ENCODE results near the gene FRMPD4.

FRMPD4 gene

DNA sequence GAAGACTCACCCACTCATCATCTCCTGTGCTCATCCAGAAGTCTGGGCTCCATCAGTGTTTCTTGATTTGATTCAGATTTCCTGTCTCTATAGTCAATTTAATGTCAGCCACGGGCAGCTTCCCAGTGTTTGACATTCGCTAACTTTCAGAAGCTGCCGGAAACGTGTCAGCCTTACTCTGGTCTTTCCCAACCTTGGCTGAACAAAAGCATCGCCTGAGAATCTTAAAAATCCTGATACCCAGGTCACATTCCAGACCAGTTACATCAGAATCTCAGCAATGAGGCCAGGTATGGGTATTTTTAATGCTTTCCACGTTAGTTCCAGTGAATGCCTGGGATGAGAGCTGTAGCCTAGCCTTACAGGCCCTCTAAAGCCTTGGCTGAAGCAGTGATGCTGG lies 233.8 kb downstream of the FRMPD4 start:
- no peak for DNase-seq

DNA sequence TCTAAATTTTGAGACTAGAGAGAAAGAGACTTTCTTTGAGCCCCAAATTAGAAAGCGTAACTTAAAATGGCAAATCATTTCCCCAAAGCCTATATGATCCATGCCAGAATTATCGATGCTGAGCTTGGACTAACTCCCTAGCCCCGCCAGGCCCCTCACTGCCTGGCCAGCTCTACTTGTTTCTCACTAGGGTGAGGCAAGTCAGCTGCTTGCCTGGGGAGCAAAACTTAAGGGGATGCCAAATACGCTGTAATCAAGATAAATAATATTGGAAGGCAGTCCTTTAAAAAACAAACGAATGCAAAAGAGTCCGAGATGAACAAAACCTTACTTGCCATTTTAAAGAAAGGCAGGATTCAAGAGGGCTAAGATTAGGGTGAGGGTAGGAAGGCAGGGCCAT lies 236.0 kb downstream of the FRMPD4 start:
- no peak for DNase-seq

DNA sequence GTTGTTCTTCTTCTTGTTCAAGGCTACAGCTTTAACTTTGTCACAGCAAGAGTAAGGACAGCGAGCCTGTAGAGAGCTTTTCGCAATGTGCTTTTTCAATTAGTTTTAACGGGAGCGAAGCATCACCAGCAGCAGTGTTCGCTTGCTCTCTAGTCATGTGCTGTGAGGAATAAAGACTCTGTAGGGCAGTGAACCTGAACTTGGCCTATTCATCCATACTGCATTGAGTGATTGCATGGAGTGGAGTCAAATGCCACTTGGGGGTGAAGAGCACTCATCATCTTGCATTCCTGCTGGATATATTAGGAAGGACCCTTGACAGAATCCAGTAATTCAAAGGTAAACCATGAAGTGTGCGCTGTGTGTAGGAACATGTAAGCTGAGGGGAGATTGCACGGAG lies 240.0 kb downstream of the FRMPD4 start:
- no peak for DNase-seq

DNA sequence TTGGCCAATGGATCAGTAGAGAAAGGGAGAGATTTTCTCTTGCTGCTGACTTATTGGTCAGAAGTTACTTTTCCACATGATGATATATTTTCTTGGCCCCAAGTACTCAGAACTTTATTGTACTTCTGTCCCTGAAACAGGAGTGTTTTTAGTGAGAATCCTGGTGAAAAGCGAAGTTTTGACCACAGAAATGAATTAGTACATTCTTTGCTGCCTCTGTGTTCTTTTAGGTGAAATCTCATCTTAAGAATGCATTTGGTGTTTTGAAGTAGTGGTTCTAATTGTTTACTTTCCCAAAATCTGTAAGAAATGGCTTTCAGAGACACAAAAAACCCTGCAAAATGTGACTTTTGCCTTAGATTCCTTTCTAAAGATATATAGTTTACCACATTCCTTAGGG lies 240.4 kb downstream of the FRMPD4 start:
- no peak for DNase-seq

DNA sequence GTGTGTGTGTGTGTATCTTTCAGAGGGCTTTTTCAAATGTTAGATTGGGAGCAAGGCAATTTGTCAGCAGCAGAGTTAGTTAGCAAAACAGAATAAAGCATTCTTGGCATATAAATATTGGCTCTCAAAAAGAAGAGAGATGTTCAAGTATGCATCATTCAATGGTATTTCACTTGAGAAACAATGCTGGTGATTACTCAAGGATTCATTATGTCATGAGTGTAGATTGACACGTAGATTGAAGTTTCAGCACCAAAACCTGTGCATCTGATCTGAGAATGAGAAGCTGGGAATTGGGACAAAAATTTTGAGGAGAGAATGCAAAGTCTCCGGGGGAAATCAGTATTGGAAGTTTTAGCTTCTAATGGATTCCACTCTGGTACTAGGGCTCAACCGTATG lies 241.4 kb downstream of the FRMPD4 start:
- DNase-seq, result no peak

DNA sequence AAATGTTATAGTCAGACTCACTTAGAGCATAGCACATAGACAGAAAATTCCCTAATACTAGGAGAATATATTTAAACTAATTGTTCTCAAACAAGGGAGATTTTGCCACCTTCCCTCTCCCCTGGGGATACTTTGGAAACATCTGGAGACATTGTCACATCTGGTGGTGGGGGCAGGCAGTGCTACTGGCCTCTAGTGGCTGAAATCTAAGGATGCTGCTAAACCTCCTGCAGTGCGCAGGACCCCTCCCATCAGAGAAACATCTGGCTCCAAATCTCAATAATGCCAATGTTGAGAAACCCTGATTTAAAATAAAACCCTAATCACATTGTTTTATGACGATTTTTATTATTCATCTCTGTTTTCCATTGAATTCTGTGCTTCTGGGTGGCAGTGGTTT lies 244.9 kb downstream of the FRMPD4 start:
- DNase-seq, result no peak

DNA sequence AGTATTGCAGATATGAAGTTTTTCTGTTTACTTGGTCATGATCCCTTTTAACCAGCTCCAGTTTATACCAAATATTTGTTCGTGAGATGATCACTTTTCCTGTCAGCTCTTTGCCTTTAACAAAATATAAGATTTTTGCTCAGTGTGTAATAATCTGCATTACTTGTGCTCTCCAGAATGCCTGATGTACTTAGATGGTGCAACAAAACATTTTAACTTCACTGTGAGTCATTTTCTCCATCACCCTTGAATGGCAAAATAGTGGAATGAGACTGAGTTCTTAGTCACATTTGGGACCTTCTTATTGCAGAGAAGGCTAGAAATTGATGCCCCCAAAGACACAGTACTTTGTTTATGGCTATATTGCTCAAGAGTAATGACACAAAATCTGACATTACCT lies 252.0 kb downstream of the FRMPD4 start:
- no peak for DNase-seq

DNA sequence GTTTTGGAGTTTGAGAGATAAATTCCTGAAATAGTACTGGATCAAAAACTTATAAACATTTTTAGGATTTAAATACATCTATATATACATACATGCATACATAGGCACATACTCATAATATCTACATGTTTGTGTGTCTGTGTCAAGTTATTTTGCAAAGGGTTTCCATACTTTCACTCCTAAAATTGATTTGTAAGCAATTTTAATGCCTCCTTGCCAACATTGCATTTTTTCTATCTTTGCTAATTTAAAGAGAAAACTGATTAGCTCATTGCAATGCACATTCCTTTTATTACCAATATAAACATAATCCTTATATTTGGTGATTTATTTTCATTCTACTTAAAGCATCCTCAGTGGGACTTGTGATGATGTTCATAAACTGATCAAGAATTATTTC lies 258.3 kb downstream of the FRMPD4 start:
- DNase-seq, result no peak

DNA sequence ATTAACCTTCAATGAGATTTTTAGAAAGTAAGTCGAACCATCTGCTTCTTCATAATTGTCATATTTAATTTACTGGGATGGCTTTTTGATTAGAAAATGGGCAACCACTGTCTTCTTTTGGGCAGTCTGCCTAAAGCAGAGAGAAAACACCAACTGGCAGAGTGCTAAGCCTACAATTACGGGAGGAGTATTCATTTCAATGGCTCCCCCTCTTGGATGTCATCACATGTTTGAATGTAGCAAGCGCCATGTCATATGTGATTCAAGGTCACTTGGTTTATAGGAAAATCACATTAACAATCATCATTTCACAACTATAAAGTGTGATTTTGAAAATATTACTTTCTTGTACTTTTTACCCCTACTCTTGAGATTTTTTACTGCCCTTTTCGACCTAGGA lies 261.9 kb downstream of the FRMPD4 start:
- no peak for DNase-seq

DNA sequence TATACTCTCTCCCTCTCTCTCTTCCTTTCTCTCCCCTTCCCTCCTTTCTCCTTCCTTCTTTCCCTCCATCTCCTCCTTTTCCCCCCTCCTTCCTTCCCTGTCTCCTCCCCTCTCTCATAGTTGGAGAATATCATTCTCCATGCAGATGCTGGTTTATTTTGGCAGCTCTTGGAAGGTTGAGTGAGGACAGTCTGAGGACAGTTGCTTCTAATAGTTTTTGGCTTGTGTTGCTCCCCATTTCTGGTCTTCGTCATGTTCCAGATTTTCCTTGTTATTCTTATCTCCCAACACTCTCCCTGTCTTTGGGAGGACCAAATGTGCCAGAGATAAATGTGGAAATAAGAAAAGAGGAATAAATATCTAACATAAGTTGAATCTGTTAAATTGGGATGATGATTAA lies 263.0 kb downstream of the FRMPD4 start:
- DNase-seq, result no peak

DNA sequence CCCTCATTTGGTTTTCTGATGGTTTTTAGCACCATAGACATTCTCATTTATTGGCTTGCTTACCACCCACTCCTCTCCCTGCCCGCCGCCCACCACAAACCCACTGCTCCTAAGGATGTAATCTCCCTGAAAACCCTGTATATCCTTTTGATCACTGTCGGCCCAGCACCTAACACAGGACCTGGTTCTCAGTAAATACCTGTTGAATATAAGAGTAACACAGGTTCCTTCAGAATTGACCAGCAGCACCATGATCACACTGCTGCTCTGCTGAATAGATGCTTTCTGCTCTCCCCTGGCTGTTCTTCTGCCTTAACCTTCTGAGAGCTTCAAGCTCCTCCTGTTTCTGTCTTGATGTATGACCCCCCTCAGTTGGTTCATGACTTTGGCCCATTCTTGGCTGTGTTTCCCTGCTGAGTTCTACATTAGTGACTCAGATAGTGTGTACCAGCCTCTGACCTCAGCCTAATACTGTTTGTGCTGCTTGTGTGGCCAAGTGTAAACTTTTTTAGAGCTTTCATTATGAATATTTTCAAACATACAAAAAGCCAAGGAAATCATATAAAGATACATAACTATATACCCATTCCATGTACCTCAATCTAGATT lies 265.3 kb downstream of the FRMPD4 start:
- no peak for DNase-seq

DNA sequence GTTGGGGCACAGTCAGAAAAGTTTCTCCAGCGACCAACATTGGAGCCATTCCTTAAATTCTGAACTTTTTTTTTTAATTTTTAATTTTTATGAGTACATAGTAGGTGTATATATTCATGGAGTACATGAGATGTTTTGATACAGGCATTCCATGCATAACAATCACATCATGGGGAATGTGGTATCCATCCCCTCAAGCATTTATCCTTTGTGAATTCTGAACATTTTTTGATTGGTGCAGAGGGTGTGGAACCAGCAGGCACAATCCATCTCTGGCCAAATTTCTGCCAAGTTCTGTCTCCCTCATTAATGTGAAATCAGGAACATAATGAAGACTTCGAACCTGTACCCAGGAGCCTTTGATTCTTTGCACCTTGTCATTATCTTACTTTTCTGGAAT lies 267.0 kb downstream of the FRMPD4 start:
- DNase-seq, result no peak

DNA sequence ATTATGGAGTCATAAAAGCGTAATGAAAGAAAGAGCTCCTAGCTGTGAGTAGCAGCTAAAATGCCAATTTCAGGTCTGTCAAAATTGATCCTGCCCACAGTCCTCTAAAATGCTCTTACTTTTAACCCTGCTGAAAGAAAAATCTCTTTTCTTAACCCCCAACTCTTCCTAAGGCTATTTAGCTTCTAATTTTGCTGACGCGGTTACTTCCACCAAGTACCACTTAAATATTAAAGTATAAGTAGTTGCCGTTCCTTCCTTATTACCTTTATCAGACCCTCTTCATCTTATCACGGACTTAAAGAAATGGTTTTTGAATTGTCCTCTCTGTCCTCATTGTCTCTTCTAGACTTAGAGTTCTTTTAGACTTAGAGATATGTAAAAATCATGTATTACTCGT lies 272.2 kb downstream of the FRMPD4 start:
- no peak for DNase-seq

DNA sequence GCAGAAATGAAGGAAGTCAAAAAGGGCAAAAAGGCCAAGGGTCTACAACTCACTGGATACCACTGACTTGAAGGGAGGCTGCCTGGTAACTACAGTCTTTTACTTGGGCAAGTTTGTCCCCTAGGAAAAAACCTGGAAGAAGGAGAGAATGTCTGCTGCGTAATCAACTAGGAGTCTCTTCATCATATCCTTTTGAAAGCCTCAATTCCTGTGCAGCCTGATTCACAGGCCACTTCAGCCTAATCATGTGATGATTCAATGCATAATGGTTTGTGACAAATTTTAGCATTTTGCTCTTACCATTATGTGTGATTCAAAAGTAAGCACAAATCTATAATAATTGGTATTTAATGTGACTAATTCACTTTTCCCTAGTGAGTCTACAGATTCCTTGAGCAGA lies 273.6 kb downstream of the FRMPD4 start:
- DNase-seq, result no peak

DNA sequence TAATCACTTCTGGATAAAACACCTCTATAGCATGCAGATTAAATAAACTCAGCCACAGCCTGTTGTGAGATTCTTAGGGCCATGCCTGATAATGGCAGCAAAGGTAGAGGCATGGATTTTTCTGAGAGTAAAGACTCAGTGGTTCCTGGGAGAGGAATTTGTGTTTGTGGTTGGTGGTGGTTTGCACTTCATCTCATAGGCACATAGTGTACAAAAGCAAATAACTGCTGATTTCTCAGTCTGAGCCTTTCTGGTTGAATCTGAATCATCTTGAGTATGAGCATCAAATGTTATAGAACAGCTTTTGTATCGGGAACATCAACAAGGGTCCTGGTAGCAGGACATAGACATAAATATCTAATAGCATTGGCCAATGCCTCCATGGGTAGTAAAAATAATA lies 274.3 kb downstream of the FRMPD4 start:
- DNase-seq, result no peak

DNA sequence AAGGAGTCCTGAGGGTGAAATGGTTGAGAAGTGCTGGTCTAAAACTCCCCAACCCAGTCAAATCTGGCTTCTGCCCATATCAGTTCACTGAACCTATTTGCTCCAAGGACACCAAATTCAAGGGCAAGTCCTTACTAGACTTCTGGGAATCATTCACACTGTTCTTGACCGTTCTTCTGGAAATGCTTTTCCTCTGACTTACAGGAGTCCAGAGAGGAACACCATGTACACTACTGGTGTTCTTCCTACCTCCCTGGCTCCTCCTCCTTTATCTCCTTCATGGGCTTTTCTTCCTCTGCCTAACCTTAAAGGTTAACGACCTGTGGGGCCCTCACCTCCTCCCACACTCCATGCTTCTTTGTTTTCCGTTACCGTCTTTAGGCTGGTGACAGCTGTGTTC lies 281.3 kb downstream of the FRMPD4 start:
- DNase-seq, result no peak

DNA sequence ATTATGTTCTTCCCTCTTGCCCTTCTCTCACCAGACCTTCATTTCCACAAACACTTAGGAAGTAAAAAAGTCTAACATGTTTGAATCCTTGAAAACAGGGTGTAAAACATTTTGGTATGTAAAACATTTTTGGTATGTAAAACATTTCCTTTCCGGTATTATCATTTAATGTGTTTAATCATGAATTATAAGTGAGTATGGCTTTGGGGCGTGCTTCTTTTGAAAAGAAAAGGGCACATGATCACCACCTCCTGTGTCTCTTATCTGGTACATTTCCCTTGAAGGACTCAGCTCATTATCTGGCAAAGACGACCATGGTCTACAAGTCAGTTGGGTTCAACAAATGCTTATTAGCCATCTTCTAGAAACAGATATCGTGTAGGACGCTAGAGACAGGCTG lies 283.6 kb downstream of the FRMPD4 start:
- no peak for DNase-seq

DNA sequence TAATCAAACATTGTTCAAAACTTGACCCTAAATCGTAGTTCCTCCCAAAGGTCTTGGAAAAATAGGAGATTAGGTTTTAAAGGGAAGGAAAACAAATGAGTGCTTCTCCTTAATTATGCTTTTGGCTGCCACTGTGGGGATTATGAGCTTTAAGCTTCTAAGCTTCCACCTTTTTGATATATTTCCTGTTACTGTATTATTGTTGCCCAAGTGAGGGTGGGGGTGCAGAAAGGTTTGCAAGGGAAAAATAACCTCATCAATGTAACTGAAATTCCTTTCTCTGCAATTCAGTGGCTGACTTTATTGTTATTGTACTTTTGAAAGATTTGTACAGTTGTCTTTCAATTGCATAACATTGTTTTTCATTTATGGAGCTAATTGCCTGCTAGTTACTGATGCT lies 285.1 kb downstream of the FRMPD4 start:
- DNase-seq, result no peak

DNA sequence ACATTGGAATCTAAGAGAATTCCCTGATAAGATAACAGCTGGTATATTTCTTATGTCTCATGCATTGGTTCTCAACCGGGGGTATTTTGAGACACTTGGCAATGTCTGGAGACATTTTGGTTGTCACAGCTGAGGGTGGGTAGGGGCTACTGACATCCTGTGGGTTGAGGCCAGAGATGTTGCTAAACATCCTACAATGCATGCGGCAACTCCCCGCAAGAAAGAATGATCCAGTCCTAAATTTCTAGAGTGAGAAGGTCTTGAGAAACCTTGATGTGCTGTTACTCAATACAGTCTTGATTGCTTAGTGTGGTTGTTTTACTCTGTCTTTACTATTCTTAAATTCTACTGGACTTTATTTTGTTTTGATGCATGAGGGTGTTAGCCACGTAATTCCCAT lies 287.2 kb downstream of the FRMPD4 start:
- no peak for DNase-seq

DNA sequence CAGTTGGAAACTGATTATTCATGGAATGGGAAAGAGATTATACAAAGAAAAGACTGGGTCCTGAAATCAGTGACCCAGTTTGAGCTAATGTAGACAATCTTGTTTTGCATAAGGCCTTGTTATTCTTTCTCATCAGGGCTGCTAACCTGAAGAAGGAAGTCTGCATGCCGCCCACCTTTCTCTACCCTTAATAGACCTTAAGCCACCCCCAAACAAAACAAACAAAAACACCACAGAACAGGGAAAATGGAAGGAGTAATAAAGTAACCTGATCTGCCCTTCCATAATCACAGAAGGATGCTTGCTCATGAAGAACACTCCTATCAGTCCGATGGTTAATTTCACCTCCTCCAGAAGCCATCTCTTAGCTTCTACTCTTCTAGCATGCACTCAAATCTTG lies 288.1 kb downstream of the FRMPD4 start:
- no peak for DNase-seq

DNA sequence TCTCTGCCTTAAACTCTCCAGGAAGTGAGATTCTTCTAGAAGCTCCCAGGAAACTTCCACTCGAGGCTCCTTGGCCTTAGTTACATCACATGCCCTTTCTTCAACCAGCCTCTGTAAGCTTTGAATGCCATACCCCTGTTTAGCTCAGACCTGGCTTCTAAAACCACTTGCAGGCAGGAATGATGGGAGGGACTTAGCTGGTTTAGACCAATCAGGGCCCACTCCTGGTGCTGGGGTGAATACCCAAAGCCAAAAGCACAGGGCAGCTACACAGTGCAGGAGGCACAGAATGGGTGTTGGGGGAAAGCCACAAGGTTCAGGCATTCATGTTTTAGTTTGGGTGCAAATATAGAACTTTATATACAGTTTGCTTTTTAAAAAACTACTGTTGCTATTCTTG lies 296.2 kb downstream of the FRMPD4 start:
- DNase-seq, result no peak

DNA sequence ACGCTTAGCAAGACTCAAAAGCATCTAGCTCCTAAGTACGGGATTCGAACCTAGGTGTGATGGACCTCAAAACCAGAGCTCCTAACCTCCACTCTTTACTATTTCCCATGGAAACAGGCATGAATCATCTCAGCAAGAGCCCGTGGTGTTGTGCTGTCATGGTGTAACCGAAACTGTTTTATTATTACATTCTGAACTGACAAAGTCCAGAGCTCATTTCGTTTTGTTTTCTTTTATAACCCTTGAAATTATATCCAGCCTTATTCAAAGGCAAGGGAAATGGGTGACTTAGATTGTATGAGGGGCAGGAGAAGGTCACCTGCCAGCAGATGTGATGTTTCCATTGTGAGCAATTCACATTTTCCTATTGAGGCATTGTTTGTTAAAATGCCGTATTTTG lies 301.1 kb downstream of the FRMPD4 start:
- no peak for DNase-seq

DNA sequence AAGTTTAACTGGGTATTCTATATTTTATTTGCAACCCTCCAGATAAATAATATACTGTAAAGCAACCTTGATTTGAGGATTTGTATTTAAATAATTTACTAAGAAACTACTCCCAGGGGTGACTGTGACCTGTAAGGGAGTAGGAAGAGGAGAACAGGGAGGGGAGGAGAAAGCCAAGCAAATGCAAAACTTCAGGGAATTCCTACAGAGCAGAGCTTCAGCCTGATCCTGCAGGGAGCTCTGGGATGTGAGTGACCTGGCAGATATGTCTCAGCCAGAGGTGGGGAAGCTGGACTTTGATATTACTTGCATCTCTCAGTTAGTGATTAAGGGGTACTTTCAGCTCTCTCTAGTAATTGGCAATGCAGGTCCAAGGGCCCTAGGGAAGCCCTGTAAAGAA lies 302.0 kb downstream of the FRMPD4 start:
- no peak for DNase-seq

DNA sequence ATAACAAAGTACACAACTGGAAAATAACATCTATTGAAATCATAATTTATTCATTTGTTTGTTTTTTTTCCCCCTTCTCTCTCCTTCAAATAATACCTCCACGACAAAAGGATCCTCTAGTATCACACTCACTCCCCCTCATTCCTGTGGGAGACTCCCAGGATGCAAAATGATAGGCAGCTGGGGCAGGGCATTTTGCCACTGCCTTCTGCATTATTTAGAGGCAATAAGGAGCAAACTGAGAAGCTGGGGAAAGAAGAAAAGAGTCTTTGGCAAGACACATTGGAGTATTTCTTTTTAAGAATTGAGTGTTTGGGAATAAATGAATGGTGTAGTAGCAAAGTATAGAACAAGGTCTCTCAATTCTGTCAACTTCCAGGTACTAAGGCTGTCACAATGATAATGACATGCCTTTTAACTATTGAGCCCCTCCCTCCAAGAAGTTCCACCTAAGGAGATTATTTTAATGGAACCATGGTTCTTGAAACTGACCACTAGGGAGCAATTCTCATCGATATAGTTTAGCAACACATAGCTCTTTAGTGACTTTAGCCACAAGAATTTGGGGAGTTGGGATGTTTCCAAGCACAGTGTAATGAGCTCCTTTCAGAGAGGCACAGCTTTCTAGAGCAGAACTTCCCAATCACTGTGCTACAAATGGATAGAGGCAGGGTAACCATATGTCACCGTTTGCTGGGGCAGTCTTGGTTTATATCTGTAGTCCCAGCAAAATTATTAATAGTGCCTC lies 303.3 kb downstream of the FRMPD4 start:
- DNase-seq, result no peak

DNA sequence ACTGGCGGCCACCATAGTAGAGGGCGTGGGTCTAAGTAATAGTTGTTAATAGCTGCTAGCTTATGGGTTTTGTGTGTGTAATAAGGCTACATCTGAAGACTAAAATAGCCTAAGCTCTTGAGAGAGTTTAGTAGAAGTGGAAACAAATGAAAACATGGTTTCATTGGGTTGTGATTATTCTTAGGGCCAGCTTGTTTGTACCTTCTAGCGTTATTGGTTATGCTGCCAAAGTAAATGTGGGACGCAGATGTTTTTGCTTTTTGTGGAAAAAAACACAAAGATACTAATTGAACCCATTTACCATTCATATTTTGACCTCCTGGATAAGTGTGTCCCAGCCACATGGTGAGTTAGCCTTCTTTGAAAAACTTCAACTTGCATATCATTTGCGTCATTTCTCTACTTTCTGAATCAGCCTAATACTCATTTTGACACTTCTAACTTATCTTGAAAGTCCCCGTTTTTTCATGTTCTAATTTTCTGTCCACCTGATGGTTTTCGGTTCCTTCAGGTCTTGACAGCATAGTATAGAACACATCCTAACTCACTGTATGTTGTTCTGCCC lies 305.3 kb downstream of the FRMPD4 start:
- DNase-seq, result no peak

Data from inflammatory macrophage treated with lipopolysaccharide for 1 hour (primary cell).